Glomerular visceral epithelial cell (primary cell): ENCODE measurements around the gene KATNAL1.

ENCODE experiments used
- DNase-seq: peaks from one replicate; pipeline ENCODE4 v3.0.0-alpha.2; 2016; ENCODE audit errors: extremely low spot score

The KATNAL1 gene

GRCh38 chr13:30163441-30163840 lies 143.9 kb downstream of the KATNAL1 start:
- no peak for DNase-seq

DNA sequence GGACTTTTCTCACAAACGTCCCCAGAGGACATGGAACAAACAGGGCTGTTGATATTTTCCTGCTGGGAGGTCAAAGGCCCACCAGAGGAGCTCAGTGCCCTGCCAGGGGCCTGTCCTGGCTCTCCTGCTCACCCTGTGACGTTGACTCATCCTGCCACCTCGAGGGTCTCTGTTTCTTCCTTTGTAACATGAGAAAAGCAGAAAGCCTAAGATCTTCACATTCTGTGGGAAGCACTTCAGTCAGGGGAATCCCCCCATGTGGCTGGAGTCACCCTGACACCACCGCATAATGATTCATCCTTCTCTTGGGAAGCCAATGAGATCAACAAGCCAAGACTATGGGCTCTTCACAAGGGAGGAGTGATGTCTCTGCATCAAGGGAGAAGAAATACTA lies 147.9 kb downstream of the KATNAL1 start:
- DNase-seq, result peak; percentile 94

GRCh38 chr13:30158774-30159445 lies 148.4 kb downstream of the KATNAL1 start:
- DNase-seq, result peak; percentile 88

GRCh38 chr13:30157616-30157993 lies 149.7 kb downstream of the KATNAL1 start:
- no peak for DNase-seq

DNA sequence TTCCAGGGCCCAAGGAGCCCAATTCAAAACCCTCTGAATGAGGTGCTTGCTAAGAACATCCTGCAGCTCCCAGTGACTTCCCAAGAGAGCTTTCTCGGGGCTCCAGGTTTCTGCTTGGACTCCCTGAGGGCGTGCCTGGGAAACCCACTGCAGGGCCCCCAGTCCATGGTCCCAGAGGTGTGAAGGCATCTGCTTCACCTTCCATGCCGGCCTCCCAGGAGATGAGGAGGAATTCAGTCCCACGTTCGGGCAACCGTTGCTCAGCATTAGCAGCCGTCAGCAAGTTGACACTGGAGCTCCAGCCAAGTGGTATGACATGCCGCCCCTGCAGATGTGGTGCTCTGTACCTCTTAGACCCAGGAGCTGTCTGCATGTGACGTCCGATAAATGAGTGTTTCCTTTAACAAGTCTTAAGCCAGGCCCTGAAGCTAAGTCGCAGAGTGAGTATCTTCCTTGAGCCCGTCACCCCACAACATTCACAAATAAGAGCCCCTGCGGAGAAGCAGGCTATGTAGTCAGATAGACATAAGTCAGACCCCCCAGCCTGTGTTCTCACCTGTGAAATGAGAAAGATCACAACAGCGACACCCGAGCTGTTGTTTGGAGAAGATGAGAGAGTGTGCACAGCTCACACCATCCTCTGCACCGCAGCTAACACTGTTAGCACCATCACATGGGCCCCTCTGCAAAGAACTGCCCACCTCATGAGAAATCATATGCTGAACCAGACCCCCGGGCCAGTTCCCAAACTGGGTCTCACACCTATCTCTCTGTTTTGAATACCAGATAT lies 150.3 kb downstream of the KATNAL1 start:
- no peak for DNase-seq

GRCh38 chr13:30156270-30156669 lies 151.1 kb downstream of the KATNAL1 start:
- no peak for DNase-seq

GRCh38 chr13:30154931-30155330 lies 152.4 kb downstream of the KATNAL1 start:
- no peak for DNase-seq

GRCh38 chr13:30154531-30154930 lies 152.8 kb downstream of the KATNAL1 start:
- no peak for DNase-seq

DNA sequence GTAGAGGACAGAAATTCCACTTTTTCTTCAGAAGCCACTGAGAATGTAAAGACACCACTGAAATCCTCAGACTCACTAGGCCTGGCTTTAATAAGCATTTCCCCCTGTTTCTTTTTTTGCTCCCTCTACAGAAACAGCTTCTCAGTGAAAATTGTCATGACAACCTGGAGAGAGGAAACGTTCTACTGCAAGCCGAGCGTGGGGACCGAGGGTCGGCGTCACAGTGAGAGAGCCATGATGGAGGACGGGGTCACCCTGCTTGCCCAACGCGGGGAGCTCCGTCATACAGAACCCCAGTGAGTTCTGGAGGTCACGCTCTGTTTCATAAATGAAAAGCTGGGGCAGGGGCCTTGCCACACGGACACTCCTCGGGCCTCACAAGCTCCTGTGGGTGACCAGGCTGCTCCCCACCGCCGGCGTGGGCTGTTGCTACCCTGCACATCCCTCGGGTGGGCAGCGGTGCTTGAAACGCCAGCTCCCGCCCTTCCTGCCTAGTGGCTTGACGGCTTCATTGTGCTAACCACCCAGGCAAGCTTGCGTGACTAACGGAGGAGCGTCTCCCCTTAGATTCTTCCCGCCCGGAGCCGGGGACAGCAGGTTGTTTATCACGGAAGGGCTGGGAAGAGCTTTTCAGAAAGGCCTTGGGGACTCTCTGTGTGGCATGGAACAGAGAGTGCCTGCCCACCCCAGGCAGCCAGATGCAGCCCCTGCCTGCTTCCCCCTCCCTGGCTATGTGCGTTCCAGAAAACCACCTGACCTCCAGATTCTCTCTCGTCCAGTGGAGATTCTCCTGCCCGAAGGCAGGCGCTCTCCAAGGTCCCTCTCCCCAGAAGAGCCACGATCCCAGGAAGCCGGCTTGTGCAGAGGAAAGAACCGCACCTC lies 153.6 kb downstream of the KATNAL1 start:
- DNase-seq, result peak; percentile 44
